Right lung (tissue), 10 donors: ENCODE results near the gene COL4A5. TPM values are rescaled to one million over a fixed set of nuclear protein-coding genes. Genes with fewer than 3 reads are reported as not detected.
"Not testable (repeated sequence)": the region's sequence is repeated elsewhere in the genome, so short reads cannot be mapped to it uniquely, and the experiment has no call there.

Experiments
- DNase-seq, 2 donors: peaks; one replicate each; pipeline ENCODE4 v3.0.0-alpha.2; 2013
- long read RNA-seq, 8 donors: transcript quantifications; one replicate each; lab custom pipeline, GENCODE V29; 2026
- polyA plus RNA-seq, 5 donors: library from polyadenylated mRNA; unstranded; fragments of 120-200 nt; gene quantifications; one replicate each; pipeline versions ENCODE4 v1.2.1 to v1.2.3, GENCODE V29; 2013; ENCODE audit warnings: inconsistent platforms in 1 of 5, low replicate concordance in 1 of 5; ENCODE audit not compliant: insufficient read length in 5 of 5, insufficient read depth in 1 of 5

COL4A5 gene
- 100 to 1,000 TPM; 136 to 195 (median 186) TPM for polyA plus RNA-seq
- long read RNA-seq, donor 1, transcript COL4A5-212 (1 exons, 3,915 nt) = major isoform, 70 of 121 reads
- long read RNA-seq, donor 1, transcript COL4A5-203 (6 exons, 782 nt) = minor isoform, 5 of 121 reads
- long read RNA-seq, donor 1, partial matches to known transcripts = 46 of 121 reads
- long read RNA-seq, donor 1, other reads (novel, unspliced or antisense) = 0 of 121 reads
- long read RNA-seq, donor 2, full-length matches to known transcripts = 15 of 15 reads
- long read RNA-seq, donor 2, partial matches to known transcripts = 0 of 15 reads
- long read RNA-seq, donor 2, other reads (novel, unspliced or antisense) = 0 of 15 reads
- long read RNA-seq, donor 3, full-length matches to known transcripts = 47 of 67 reads
- long read RNA-seq, donor 3, partial matches to known transcripts = 20 of 67 reads
- long read RNA-seq, donor 3, other reads (novel, unspliced or antisense) = 0 of 67 reads
- long read RNA-seq, donor 4, transcript COL4A5-212 (1 exons, 3,915 nt) = major isoform, 32 of 37 reads
- long read RNA-seq, donor 4, transcript COL4A5-203 (6 exons, 782 nt) = minor isoform, 5 of 37 reads
- long read RNA-seq, donor 4, partial matches to known transcripts = 0 of 37 reads
- long read RNA-seq, donor 4, other reads (novel, unspliced or antisense) = 0 of 37 reads
- long read RNA-seq, donor 5, transcript COL4A5-212 (1 exons, 3,915 nt) = major isoform, 26 of 42 reads
- long read RNA-seq, donor 5, partial matches to known transcripts = 13 of 42 reads
- long read RNA-seq, donor 5, other reads (novel, unspliced or antisense) = 0 of 42 reads
- long read RNA-seq, donor 6, full-length matches to known transcripts = 41 of 60 reads
- long read RNA-seq, donor 6, partial matches to known transcripts = 19 of 60 reads
- long read RNA-seq, donor 6, other reads (novel, unspliced or antisense) = 0 of 60 reads
- long read RNA-seq, donor 7, full-length matches to known transcripts = 13 of 35 reads
- long read RNA-seq, donor 7, partial matches to known transcripts = 22 of 35 reads
- long read RNA-seq, donor 7, other reads (novel, unspliced or antisense) = 0 of 35 reads
- long read RNA-seq, donor 8, transcript COL4A5-212 (1 exons, 3,915 nt) = major isoform, 7 of 15 reads
- long read RNA-seq, donor 8, partial matches to known transcripts = 8 of 15 reads
- long read RNA-seq, donor 8, other reads (novel, unspliced or antisense) = 0 of 15 reads

DNA sequence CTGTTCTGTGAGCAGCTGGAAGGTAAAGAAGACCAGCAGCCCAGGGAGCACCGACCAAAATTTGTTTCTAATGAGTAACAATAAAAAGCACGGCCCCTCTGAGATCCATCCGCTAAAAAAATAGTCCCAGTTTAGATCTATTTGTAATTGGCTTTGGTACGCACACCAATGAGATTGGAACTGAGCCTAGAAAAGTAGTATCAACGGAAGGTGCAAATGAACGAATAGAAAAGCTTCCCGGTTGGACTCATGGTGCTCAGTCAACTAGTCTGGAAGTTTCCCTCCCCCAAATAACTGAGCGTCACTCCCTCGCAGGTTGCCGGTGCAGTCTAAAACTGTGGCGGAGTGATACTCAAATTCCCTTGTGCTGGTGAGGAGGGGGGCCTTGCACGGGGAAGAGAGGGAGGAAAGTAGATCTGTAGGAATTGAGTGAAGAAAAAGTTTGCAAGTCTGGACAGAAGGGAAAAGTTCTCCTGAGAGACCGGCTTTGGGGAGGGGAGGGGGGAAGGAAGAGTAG is at the start of gene COL4A5:
TSS of gene COL4A5 (plus strand) at position 413 of the 517 bp plus-strand sequence. CDS start 288 bp downstream, outside the sequence.
- DNase-seq = peak; percentile 65 to 68

- DNase-seq = not testable (repeated sequence)
Observed at GRCh38 chrX:108390976-108391717, 48.5 kb upstream of the COL4A5 start.

- DNase-seq = no peak
Observed at GRCh38 chrX:108396188-108396891, 43.3 kb upstream of the COL4A5 start.

DNA sequence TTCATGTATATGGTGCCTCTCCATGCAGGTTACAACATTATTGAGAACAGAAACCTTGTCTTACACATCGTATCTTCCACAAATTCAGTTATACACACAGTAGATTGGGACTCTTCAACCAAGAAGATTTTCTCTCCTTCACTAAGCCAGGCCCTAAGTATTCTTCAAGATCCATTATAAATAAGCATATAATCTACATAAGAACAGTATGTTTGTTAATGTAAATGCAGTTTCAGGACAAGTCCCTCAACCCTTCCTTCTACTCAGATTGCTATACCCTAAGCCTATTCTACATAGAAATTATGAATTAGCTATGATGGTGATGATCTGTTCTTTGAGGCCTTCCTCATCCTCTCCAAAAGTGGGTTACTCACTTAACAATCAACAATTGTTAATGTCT is 42.7 kb upstream of the COL4A5 start:
- DNase-seq = no peak

- DNase-seq = no peak
Observed at GRCh38 chrX:108397627-108398391, 41.8 kb upstream of the COL4A5 start.

DNA sequence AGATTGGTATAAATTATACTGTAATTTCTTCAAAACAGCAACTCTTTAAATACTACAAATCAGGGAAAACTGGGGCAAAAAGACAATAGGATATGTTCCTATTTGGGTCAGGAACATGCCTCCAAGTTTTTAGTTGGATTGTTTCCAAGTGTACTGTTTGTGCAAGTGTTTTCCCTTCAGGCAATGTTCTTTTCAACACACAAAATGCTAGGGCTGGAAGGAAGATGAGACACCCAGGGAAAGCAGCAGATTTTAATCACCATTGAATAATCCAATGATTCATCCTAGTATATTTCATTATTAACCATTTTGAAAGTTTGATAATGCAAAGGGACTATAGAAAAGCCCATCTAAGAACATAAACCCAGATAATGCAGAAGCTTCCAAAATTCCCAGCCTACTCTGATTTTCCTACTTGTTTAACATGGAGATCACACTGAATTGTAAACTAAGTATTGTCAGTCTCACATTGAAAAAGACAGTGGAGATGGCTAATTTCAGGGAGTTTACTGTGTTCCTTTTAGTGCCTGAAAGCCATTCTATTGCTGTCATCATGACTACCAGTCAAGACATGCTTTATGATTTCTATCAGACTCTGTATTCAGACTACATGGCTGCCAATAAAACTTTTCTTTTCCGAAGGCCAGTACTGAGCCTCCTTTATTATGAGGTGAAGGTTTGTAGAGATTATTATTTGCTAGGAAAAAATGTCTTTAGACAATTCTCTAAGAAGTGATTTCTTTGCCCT is 40.0 kb upstream of the COL4A5 start:
- DNase-seq = no peak

- no peak for DNase-seq
Observed at GRCh38 chrX:108412783-108413182, 26.9 kb upstream of the COL4A5 start.

DNA sequence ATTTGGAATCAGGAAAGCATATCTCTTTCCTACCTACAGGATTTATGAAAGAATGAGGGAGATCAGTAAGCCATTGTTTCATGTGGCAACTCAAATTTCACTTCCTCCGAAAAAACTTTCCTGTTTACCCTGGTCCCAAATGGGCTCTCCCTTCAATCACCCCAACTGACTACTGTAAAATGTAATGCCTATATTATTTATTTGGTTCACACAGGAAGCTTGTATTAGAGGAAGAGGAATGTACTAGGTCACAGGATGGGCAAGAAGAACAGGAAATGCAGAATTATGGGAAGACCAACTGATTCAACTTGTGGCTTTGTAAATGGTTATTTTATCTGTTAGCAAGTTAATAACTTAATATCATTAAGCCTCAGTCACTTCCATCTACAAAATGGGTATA is 24.5 kb upstream of the COL4A5 start:
- no peak for DNase-seq

- DNase-seq = no peak
Observed at GRCh38 chrX:108415891-108416290, 23.7 kb upstream of the COL4A5 start.

DNA sequence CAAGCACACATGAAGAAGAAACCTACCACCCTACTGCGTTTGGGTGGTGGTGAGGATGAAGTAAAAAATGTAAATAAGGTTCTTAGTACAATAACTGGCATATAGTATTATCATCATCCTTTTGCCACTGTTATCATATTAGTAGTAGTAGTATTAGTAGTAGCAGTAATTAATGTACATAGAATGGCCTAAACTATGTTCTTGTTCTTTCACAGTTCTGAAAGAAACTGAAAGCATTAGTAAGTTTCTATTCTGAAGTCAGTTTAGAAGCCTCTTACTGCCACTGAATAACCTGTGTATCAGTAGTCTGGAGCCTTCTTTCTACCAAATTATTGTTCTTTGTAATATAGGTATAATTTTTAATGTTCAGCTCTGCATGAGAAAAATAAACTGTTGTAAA is 22.4 kb upstream of the COL4A5 start:
- no peak for DNase-seq

- no peak for DNase-seq
Observed at GRCh38 chrX:108419401-108419800, 20.2 kb upstream of the COL4A5 start.

- DNase-seq = no peak
Observed at GRCh38 chrX:108420481-108420880, 19.2 kb upstream of the COL4A5 start.

DNA sequence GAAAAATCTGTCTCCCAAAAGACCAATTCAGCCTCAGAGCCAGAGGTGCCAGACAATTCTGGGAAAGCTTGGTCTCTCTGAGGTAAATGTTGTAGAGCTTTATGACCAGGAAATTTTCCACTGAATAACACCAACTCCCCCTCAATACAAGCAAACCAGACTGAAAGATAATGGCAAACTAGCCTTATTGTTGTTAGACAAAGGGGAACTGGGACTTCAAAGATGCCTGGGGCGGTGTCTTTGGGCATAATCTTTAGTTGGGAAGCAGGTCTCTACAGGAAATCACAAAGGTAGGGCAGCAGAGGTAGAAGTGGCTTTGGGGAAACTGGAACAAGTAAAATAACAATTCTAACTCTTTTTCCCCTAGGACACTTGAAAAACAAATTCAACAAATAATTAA is 13.4 kb upstream of the COL4A5 start:
- DNase-seq = no peak

GRCh38 chrX:108435261-108435660 is 4.4 kb upstream of the COL4A5 start:
- no peak for DNase-seq

DNA sequence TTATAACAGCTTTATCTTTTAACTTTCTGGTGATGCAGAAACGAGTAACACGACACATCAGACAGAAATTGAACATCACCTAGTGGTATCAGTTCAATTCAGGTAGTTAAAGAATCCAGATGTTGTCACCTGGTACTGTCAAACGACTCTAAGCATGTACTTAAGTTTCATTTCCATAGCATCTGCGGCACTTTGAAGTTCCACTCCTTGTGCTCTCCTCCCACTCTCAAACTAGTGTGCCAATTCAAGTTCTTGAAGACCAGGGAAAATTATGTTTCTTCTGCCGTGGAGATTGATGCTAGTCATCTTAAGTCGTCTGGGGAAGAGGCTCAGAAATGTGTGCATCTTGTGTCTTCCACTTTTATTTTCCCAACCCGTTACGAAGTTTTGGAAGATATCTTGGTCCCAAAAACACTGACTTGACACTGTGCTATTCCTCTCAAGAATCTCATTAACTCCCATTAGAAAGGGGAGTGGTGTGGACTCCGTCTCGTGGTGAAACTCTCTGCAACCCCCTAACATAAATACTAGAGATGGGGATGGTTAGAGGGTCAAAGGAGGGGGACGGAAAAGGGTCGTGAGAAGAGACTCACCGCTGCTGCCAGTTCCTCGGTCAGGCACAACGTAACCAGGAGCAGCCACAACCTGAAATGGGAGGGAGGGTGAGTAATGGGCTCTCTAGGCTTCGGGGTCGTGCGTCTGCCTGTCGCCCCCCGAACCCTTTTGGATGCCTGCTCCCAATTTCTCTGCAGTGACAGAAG is 2.1 kb upstream of the COL4A5 start:
- DNase-seq = no peak

DNA sequence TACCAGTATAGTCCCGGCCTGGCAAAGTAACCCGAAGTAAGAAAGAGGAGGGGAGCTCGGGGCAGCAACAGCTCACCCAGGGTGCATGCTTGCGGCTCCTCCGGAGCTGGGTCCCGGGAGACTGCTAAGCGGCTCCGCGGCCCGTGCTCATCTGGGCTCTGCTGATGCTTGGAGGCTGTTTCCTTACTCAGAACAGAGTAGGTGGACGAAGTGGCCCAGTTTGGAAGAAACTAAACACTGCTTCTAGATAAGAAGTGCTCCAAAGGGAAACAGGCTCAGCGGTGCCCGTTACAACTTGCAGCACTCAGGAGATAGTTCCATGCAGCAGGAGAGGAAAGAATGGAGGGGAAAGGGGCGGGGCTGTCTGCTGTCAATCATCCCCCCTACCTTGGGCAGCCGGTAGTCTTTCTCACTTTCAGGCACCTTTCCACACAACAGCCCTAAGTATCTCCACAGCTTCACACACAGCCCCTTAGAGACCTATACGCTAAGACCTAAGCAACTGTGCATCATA is 1.5 kb upstream of the COL4A5 start, which contains the start of gene COL4A6:
TSS of gene COL4A6 (minus strand) at position 313 of the 514 bp plus-strand sequence. CDS start at position 87, 226 bp downstream.
- DNase-seq = no peak

DNA sequence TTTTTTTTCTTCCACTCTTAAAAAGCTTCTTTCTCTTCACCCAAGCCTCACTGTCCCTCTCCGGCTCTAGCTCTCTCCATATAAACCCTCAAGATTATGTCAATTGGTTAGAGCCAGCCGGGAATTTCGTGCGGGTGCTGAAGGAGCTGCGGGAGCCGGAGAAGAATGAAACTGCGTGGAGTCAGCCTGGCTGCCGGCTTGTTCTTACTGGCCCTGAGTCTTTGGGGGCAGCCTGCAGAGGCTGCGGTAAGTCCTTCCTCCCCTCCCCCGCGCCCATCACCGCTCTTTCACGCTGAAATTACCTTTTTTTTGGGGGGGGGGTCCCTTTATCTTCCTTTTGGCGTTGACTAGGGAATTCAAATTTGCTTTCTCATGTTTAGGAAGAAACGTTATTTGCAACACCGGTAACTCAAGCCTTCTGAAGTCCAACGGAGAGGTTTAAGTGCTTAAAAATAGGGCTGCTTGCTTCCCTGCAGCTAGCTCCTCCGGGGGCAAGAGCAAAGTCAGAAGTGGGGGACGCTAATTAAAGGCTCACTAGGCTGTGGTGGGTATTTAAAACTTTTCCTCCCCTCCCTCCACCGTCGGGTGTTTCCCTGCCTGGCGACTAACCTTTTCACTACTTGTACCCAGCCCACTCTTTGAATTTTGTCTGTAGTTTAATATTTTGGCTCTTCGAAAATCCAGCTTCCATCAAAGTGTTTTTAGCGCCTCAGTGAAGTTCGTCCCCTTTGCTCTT is 491 bp downstream of the COL4A5 start:
- peak in 1 of 2 donors; percentile 13 for DNase-seq
